ENCODE measurements around the gene SLC25A27.

SLC25A27 gene

GRCh38 chr6:46657642-46658041, 4.9 kb downstream of the SLC25A27 start:
- H3K36me3 ChIP-seq (ENCODE audit: insufficient read depth, low read length): no peaks in the 10 kb centered on the region
- no peak overlapping the region for H2AFZ ChIP-seq (ENCODE audit: low read depth, low read length)
- peaks cover 4% of the 10 kb centered on the region for H3K4me1 ChIP-seq (ENCODE audit: insufficient read depth, low read length)
- peaks cover 13% of the 10 kb centered on the region for H3K27me3 ChIP-seq (ENCODE audit: insufficient read depth, low read length)
- H3K9me3 ChIP-seq (ENCODE audit: low read length): no peaks in the 10 kb centered on the region
- no peak overlapping the region for H3K4me3 ChIP-seq (ENCODE audit: low read length)

GRCh38 chr6:46661483-46661882, 8.7 kb downstream of the SLC25A27 start:
- Histone ChIP-seq H3K27me3 (ENCODE audit: insufficient read depth, low read length) (no peaks in the 10 kb centered on the region), H3K4me3 (ENCODE audit: low read length) (no peak overlapping the region), H3K9me3 (ENCODE audit: low read length) (no peaks in the 10 kb centered on the region), H2AFZ (ENCODE audit: low read depth, low read length) (no peak overlapping the region), H3K4me1 (ENCODE audit: insufficient read depth, low read length) (no peaks in the 10 kb centered on the region), H3K36me3 (ENCODE audit: insufficient read depth, low read length) (no peaks in the 10 kb centered on the region)

GRCh38 chr6:46667377-46667776, 14.6 kb downstream of the SLC25A27 start:
- no peaks in the 10 kb centered on the region for H3K36me3 ChIP-seq (ENCODE audit: insufficient read depth, low read length)
- H3K4me3 ChIP-seq (ENCODE audit: low read length): no peak overlapping the region
- no peaks in the 10 kb centered on the region for H3K9me3 ChIP-seq (ENCODE audit: low read length)
- no peak overlapping the region for H2AFZ ChIP-seq (ENCODE audit: low read depth, low read length)
- no peaks in the 10 kb centered on the region for H3K4me1 ChIP-seq (ENCODE audit: insufficient read depth, low read length)
- H3K27me3 ChIP-seq (ENCODE audit: insufficient read depth, low read length): no peaks in the 10 kb centered on the region

- no peaks in the 10 kb centered on the region for H3K4me1 ChIP-seq (ENCODE audit: insufficient read depth, low read length)
- no peak overlapping the region for H2AFZ ChIP-seq (ENCODE audit: low read depth, low read length)
- H3K36me3 ChIP-seq (ENCODE audit: insufficient read depth, low read length): no peaks in the 10 kb centered on the region
- no peaks in the 10 kb centered on the region for H3K9me3 ChIP-seq (ENCODE audit: low read length)
- no peaks in the 10 kb centered on the region for H3K27me3 ChIP-seq (ENCODE audit: insufficient read depth, low read length)
- no peak overlapping the region for H3K4me3 ChIP-seq (ENCODE audit: low read length)
Measured at GRCh38 chr6:46674410-46674809, 21.6 kb downstream of the SLC25A27 start.

- Histone ChIP-seq H2AFZ (ENCODE audit: low read depth, low read length) (no peak overlapping the region), H3K36me3 (ENCODE audit: insufficient read depth, low read length) (no peaks in the 10 kb centered on the region), H3K9me3 (ENCODE audit: low read length) (no peaks in the 10 kb centered on the region), H3K4me1 (ENCODE audit: insufficient read depth, low read length) (no peaks in the 10 kb centered on the region), H3K27me3 (ENCODE audit: insufficient read depth, low read length) (no peaks in the 10 kb centered on the region), H3K4me3 (ENCODE audit: low read length) (no peak overlapping the region)
Measured at GRCh38 chr6:46676604-46677313, 24.0 kb downstream of the SLC25A27 start.

- Histone ChIP-seq H2AFZ (ENCODE audit: low read depth, low read length) (no peak overlapping the region), H3K36me3 (ENCODE audit: insufficient read depth, low read length) (no peaks in the 10 kb centered on the region), H3K9me3 (ENCODE audit: low read length) (no peaks in the 10 kb centered on the region), H3K4me1 (ENCODE audit: insufficient read depth, low read length) (no peaks in the 10 kb centered on the region), H3K27me3 (ENCODE audit: insufficient read depth, low read length) (no peaks in the 10 kb centered on the region), H3K4me3 (ENCODE audit: low read length) (no peak overlapping the region)
Measured at GRCh38 chr6:46677314-46677654, 24.5 kb downstream of the SLC25A27 start.

GRCh38 chr6:46684771-46685170, 32.0 kb downstream of the SLC25A27 start:
- no peaks in the 10 kb centered on the region for H3K27me3 ChIP-seq (ENCODE audit: insufficient read depth, low read length)
- no peaks in the 10 kb centered on the region for H3K4me1 ChIP-seq (ENCODE audit: insufficient read depth, low read length)
- no peaks in the 10 kb centered on the region for H3K36me3 ChIP-seq (ENCODE audit: insufficient read depth, low read length)
- no peaks in the 10 kb centered on the region for H3K9me3 ChIP-seq (ENCODE audit: low read length)
- no peak overlapping the region for H3K4me3 ChIP-seq (ENCODE audit: low read length)
- no peak overlapping the region for H2AFZ ChIP-seq (ENCODE audit: low read depth, low read length)

- H3K9me3 ChIP-seq (ENCODE audit: low read length): no peaks in the 10 kb centered on the region
- no peaks in the 10 kb centered on the region for H3K36me3 ChIP-seq (ENCODE audit: insufficient read depth, low read length)
- no peaks in the 10 kb centered on the region for H3K4me1 ChIP-seq (ENCODE audit: insufficient read depth, low read length)
- no peak within 1 kb of the TSS for H3K4me3 ChIP-seq (ENCODE audit: low read length)
- H2AFZ ChIP-seq (ENCODE audit: low read depth, low read length): no peak within 1 kb of the TSS
- no peaks in the 10 kb centered on the region for H3K27me3 ChIP-seq (ENCODE audit: insufficient read depth, low read length)
Measured at GRCh38 chr6:46687619-46688097, 34.9 kb downstream of the SLC25A27 start, which contains the start of gene TDRD6. Gene TDRD6, plus strand, starts transcription at chr6:46687885. Its CDS starts 244 bp downstream, at chr6:46688129.

- H2AFZ ChIP-seq (ENCODE audit: low read depth, low read length): no peak overlapping the region
Measured at GRCh38 chr6:46688117-46688965, 35.6 kb downstream of the SLC25A27 start.

GRCh38 chr6:46688966-46689335, 36.2 kb downstream of the SLC25A27 start:
- H3K4me1 ChIP-seq (ENCODE audit: insufficient read depth, low read length): no peaks in the 10 kb centered on the region
- H2AFZ ChIP-seq (ENCODE audit: low read depth, low read length): no peak overlapping the region
- no peak overlapping the region for H3K4me3 ChIP-seq (ENCODE audit: low read length)
- H3K36me3 ChIP-seq (ENCODE audit: insufficient read depth, low read length): no peaks in the 10 kb centered on the region
- H3K9me3 ChIP-seq (ENCODE audit: low read length): no peaks in the 10 kb centered on the region
- no peaks in the 10 kb centered on the region for H3K27me3 ChIP-seq (ENCODE audit: insufficient read depth, low read length)

More at GRCh38 chr6:46688117-46688965, 35.6 kb downstream of the SLC25A27 start:
- no peak overlapping the region for H3K4me3 ChIP-seq (ENCODE audit: low read length)
- H3K27me3 ChIP-seq (ENCODE audit: insufficient read depth, low read length): no peaks in the 10 kb centered on the region
- no peaks in the 10 kb centered on the region for H3K4me1 ChIP-seq (ENCODE audit: insufficient read depth, low read length)
- H3K9me3 ChIP-seq (ENCODE audit: low read length): no peaks in the 10 kb centered on the region
- no peaks in the 10 kb centered on the region for H3K36me3 ChIP-seq (ENCODE audit: insufficient read depth, low read length)

- no peak overlapping the region for H3K4me3 ChIP-seq (ENCODE audit: low read length)
- no peaks in the 10 kb centered on the region for H3K4me1 ChIP-seq (ENCODE audit: insufficient read depth, low read length)
- no peak overlapping the region for H2AFZ ChIP-seq (ENCODE audit: low read depth, low read length)
- no peaks in the 10 kb centered on the region for H3K27me3 ChIP-seq (ENCODE audit: insufficient read depth, low read length)
- H3K36me3 ChIP-seq (ENCODE audit: insufficient read depth, low read length): no peaks in the 10 kb centered on the region
- no peaks in the 10 kb centered on the region for H3K9me3 ChIP-seq (ENCODE audit: low read length)
Measured at GRCh38 chr6:46689657-46690056, 36.9 kb downstream of the SLC25A27 start.

GRCh38 chr6:46690141-46690755, 37.5 kb downstream of the SLC25A27 start:
- H3K9me3 ChIP-seq (ENCODE audit: low read length): no peaks in the 10 kb centered on the region
- H3K27me3 ChIP-seq (ENCODE audit: insufficient read depth, low read length): no peaks in the 10 kb centered on the region
- no peak overlapping the region for H2AFZ ChIP-seq (ENCODE audit: low read depth, low read length)
- no peaks in the 10 kb centered on the region for H3K4me1 ChIP-seq (ENCODE audit: insufficient read depth, low read length)
- no peak overlapping the region for H3K4me3 ChIP-seq (ENCODE audit: low read length)
- no peaks in the 10 kb centered on the region for H3K36me3 ChIP-seq (ENCODE audit: insufficient read depth, low read length)

- H3K9me3 ChIP-seq (ENCODE audit: low read length): no peaks in the 10 kb centered on the region
- no peaks in the 10 kb centered on the region for H3K27me3 ChIP-seq (ENCODE audit: insufficient read depth, low read length)
- H3K36me3 ChIP-seq (ENCODE audit: insufficient read depth, low read length): no peaks in the 10 kb centered on the region
- no peaks in the 10 kb centered on the region for H3K4me1 ChIP-seq (ENCODE audit: insufficient read depth, low read length)
- H2AFZ ChIP-seq (ENCODE audit: low read depth, low read length): no peak overlapping the region
- H3K4me3 ChIP-seq (ENCODE audit: low read length): no peak overlapping the region
Measured at GRCh38 chr6:46690911-46691451, 38.2 kb downstream of the SLC25A27 start.

All from neuron (in vitro differentiated cells).